Measurements from ENCODE around the gene CDHR2. TPM values are rescaled to one million over a fixed set of nuclear protein-coding genes. Genes with fewer than 3 reads are reported as not detected.

Gene CDHR2
- total and polyA plus RNA-seq, 2 of the 13 experiments (the other 11 are each of a cell fraction or from before 2014, with no cell fraction given): 17.9 to 20.9 TPM

GRCh38 chr5:176632745-176633144, 83.6 kb downstream of the CDHR2 start:
- no peak for DNase-seq (ENCODE audit: low spot score)
- no peak overlapping the region for H3K9ac ChIP-seq (ENCODE audit: insufficient read depth, low read depth, low read length)
- ChIA-PET CTCF (ENCODE audit: low intra/inter-chr PET ratio, low total read pairs) (no interaction called here), POLR2A (interaction anchor here (1.8 kb wide), 1 partner anchor 14 kb away, joined by 5 read pairs; the partner anchor contains the start of gene TSPAN17)
- intact Hi-C loops (cut with micrococcal nuclease; ENCODE audit: unreplicated experiment): no loop called here
- no TSS peak for BruUV-seq (replicated peaks)
- no peak for ATAC-seq
- in situ Hi-C loops (cut with HindIII; ENCODE audit: extremely low pct_ligation_motif_present, low pct_unique_long_range_greater_than_20kb): no loop called here
- H3K79me2 ChIP-seq (ENCODE audit: insufficient read depth, low read length): no peaks in the 10 kb centered on the region
- peaks cover 10 to 75% of the 10 kb centered on the region in 2 experiments for H3K27me3 ChIP-seq (ENCODE audit: control insufficient read depth in 1 of 2, insufficient read depth in 2 of 2, low read length in 2 of 2)
- H3K9me3 ChIP-seq (ENCODE audit: low read length): no peaks in the 10 kb centered on the region
- H3K4me2 ChIP-seq (ENCODE audit: low read depth, low read length): no peak overlapping the region
- WGBS (ENCODE audit: low lambda C conversion rate): 7% methylated on average over 2 of the region's 2 CpGs
- peaks cover 26% of the 10 kb centered on the region for H3K4me1 ChIP-seq (ENCODE audit: insufficient read depth, low read length)
- FAIRE-seq: no peak
- no peak overlapping the region for H3K27ac ChIP-seq (ENCODE audit: extremely low read length, insufficient read depth, low read length)
- H2AFZ ChIP-seq (ENCODE audit: low read length): no peak overlapping the region
- no peaks in the 10 kb centered on the region for H3K36me3 ChIP-seq (replicated peaks in 1 of 2; ENCODE audit: control insufficient read depth in 1 of 2, insufficient read depth in 2 of 2, low read length in 2 of 2)
- no peak overlapping the region for H3K4me3 ChIP-seq (replicated peaks in 1 of 3; ENCODE audit: insufficient read depth in 1 of 3, low read depth in 2 of 3, low read length in 3 of 3)
- H4K20me1 ChIP-seq (ENCODE audit: insufficient read depth, low read length): no peaks in the 10 kb centered on the region
- TF ChIP-seq ASH2L (IDR thresholded peaks at IDR 0.05; ENCODE audit: insufficient read length, low read depth, low read length) (no peak), IRF1 (CRISPR knock-in tag; IDR thresholded peaks at IDR 0.05; ENCODE audit: low read depth) (no peak), RAD21 (CRISPR knock-in tag; IDR thresholded peaks at IDR 0.05) (no peak), CHD2 (IDR thresholded peaks at IDR 0.05; ENCODE audit: low read depth, low read length) (no peak), NR1H2 (CRISPR knock-in tag; IDR thresholded peaks at IDR 0.05; ENCODE audit: borderline replicate concordance, low read depth) (no peak), PHB2 (IDR thresholded peaks at IDR 0.05; ENCODE audit: partially characterized antibody) (no peak), NKX3-1 (CRISPR knock-in tag; IDR thresholded peaks at IDR 0.05) (no peak), AHDC1 (CRISPR knock-in tag; IDR thresholded peaks at IDR 0.05; ENCODE audit: borderline replicate concordance) (no peak), ARID4A (CRISPR knock-in tag; IDR thresholded peaks at IDR 0.05; ENCODE audit: borderline replicate concordance) (no peak), ZNF121 (CRISPR knock-in tag; IDR thresholded peaks at IDR 0.05) (no peak), ZFYVE20 (CRISPR knock-in tag; IDR thresholded peaks at IDR 0.05; ENCODE audit: borderline replicate concordance, low read depth) (no peak), JDP2 (CRISPR knock-in tag; IDR thresholded peaks at IDR 0.05; ENCODE audit: borderline replicate concordance) (no peak), TEF (CRISPR knock-in tag; IDR thresholded peaks at IDR 0.05) (no peak), MEIS2 (CRISPR knock-in tag; IDR thresholded peaks at IDR 0.05) (no peak)

Data from HepG2 (cell line).